ENCODE data around the gene ACLY.
"Not testable (repeated sequence)": the region's sequence is repeated elsewhere in the genome, so short reads cannot be mapped to it uniquely, and the experiment has no call there.

The ACLY gene

GRCh38 chr17:41939044-41939692 lies 20.4 kb upstream of the ACLY start:
- no peak for DNase-seq

- no peak for DNase-seq
These were observed 19.5 kb upstream of the ACLY start for GRCh38 chr17:41937970-41938954.

GRCh38 chr17:41935641-41936040 lies 16.9 kb upstream of the ACLY start:
- no peak for DNase-seq

GRCh38 chr17:41932816-41933389 lies 14.2 kb upstream of the ACLY start:
- no peak for DNase-seq

GRCh38 chr17:41931715-41932114 lies 13.0 kb upstream of the ACLY start:
- DNase-seq = not testable (repeated sequence)

GRCh38 chr17:41930833-41931156 lies 12.0 kb upstream of the ACLY start:
- DNase-seq = not testable (repeated sequence)

GRCh38 chr17:41930009-41930832 lies 11.5 kb upstream of the ACLY start, which contains the start of gene ODAD4:
Gene ODAD4, plus strand, starts transcription at chr17:41930617. Its CDS starts 107 bp downstream, at chr17:41930724.
- peak; percentile 98 for DNase-seq

- no peak for DNase-seq
These were observed 10.0 kb upstream of the ACLY start for GRCh38 chr17:41928693-41929251.

GRCh38 chr17:41925991-41926590 lies 7.3 kb upstream of the ACLY start:
- DNase-seq = no peak

- DNase-seq = no peak
These were observed 1.8 kb upstream of the ACLY start for GRCh38 chr17:41920580-41920955.

- no peak for DNase-seq
These were observed 1.3 kb upstream of the ACLY start for GRCh38 chr17:41919840-41920579.

GRCh38 chr17:41919165-41919817 lies 540 bp upstream of the ACLY start:
- DNase-seq = peak; percentile 93

GRCh38 chr17:41917679-41918313 lies 955 bp downstream of the ACLY start:
- peak; percentile 22 for DNase-seq

GRCh38 chr17:41917192-41917591 lies 1.6 kb downstream of the ACLY start:
- DNase-seq = peak; percentile 83

- no peak for DNase-seq
These were observed 3.2 kb downstream of the ACLY start for GRCh38 chr17:41915566-41915965.

- no peak for DNase-seq
These were observed 3.7 kb downstream of the ACLY start for GRCh38 chr17:41915020-41915419.

- no peak for DNase-seq
These were observed 4.4 kb downstream of the ACLY start for GRCh38 chr17:41914358-41914766.

- DNase-seq = no peak
These were observed 5.0 kb downstream of the ACLY start for GRCh38 chr17:41913798-41914197.

- DNase-seq = no peak
These were observed 5.8 kb downstream of the ACLY start for GRCh38 chr17:41912925-41913324.

GRCh38 chr17:41910701-41911391 lies 7.9 kb downstream of the ACLY start:
- DNase-seq = peak; percentile 95
